ENCODE data around the gene RANGRF.

- TF ChIP-seq, protein P1, sequence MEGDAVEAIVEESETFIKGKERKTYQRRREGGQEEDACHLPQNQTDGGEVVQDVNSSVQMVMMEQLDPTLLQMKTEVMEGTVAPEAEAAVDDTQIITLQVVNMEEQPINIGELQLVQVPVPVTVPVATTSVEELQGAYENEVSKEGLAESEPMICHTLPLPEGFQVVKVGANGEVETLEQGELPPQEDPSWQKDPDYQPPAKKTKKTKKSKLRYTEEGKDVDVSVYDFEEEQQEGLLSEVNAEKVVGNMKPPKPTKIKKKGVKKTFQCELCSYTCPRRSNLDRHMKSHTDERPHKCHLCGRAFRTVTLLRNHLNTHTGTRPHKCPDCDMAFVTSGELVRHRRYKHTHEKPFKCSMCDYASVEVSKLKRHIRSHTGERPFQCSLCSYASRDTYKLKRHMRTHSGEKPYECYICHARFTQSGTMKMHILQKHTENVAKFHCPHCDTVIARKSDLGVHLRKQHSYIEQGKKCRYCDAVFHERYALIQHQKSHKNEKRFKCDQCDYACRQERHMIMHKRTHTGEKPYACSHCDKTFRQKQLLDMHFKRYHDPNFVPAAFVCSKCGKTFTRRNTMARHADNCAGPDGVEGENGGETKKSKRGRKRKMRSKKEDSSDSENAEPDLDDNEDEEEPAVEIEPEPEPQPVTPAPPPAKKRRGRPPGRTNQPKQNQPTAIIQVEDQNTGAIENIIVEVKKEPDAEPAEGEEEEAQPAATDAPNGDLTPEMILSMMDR (IDR thresholded peaks at IDR 0.05), result no peak
- no peak for TF ChIP-seq ZFX (IDR thresholded peaks at IDR 0.05; ENCODE audit: borderline replicate concordance)
These were observed 20.9 kb upstream of the RANGRF start for GRCh38 chr17:8267480-8268147.
